Heart right ventricle (tissue), 16 donors: ENCODE data around the gene COL21A1. TPM values are rescaled to one million over a fixed set of nuclear protein-coding genes. Genes with fewer than 3 reads are reported as not detected.

Source experiments
- ATAC-seq, 8 donors: fragments of 200-7000 bp; cut with Tn5 transposase; one replicate each; pipeline ENCODE4 v1.9.1; 2020; ENCODE audit warnings: mild to moderate bottlenecking in 8 of 8, moderate library complexity in 8 of 8, moderate number of reproducible peaks in 1 of 8
- DNase-seq, 2 donors: peaks; one replicate each; pipeline ENCODE4 v3.0.0-alpha.2; 2020
- H3K27ac ChIP-seq, 10 donors: fragments of 200-600 bp; sonication (generic) in 2 of 10; one replicate each; pipeline versions ENCODE4 v1.5.0 to v1.8.0; 2020 to 2022; ENCODE audit warnings: mild to moderate bottlenecking in 3 of 10
- H3K27me3 ChIP-seq, 7 donors: fragments of 200-600 bp; one replicate each; pipeline ENCODE4 v1.8.0; 2021 to 2022; ENCODE audit warnings: mild to moderate bottlenecking in 2 of 7
- H3K36me3 ChIP-seq, 9 donors: fragments of 200-600 bp; sonication (generic) in 1 of 9; one replicate each; pipeline versions ENCODE4 v1.5.0 to v1.8.0; 2020 to 2022; ENCODE audit warnings: mild to moderate bottlenecking in 2 of 9
- H3K4me1 ChIP-seq, 9 donors: fragments of 200-600 bp; sonication (generic) in 1 of 9; one replicate each; pipeline versions ENCODE4 v1.5.0 to v1.8.0; 2020 to 2022; ENCODE audit warnings: mild to moderate bottlenecking in 4 of 9
- H3K4me3 ChIP-seq, 10 donors: fragments of 200-600 bp; sonication (generic) in 2 of 10; one replicate each; pipeline versions ENCODE4 v1.5.0 to v1.8.0; 2020 to 2022; ENCODE audit warnings: mild to moderate bottlenecking in 7 of 10, moderate library complexity in 2 of 10
- H3K9me3 ChIP-seq, 11 donors: fragments of 200-600 bp in 10 of 11; sonication (generic) in 2 of 11; one replicate each; pipeline versions ENCODE4 v1.5.0 to v1.8.0; 2013 to 2022; ENCODE audit warnings: mild to moderate bottlenecking in 2 of 11, control low read depth in 1 of 11, moderate library complexity in 1 of 11
- CTCF ChIP-seq, 9 donors: fragments of 200-600 bp; sonication (generic) in 2 of 9; IDR thresholded peaks; one replicate each; pipeline versions ENCODE4 v1.5.0 to v1.8.0; 2021 to 2022; ENCODE audit warnings: antibody characterized with exemption in 9 of 9, mild to moderate bottlenecking in 5 of 9, moderate library complexity in 1 of 9
- WGBS, 2 donors: extraction: QIAGEN DNeasy Blood & Tissue Kit; methylation state at CpG; one replicate each; pipeline ENCODE4 v1.1.7; 2013; ENCODE audit warnings: inconsistent platforms in 1 of 2; 5-methylcytosine and 5-hydroxymethylcytosine counted together
- intact Hi-C, 10 donors: fragments of 100-400 bp; cut with DNase I; formaldehyde crosslinking; loops; one replicate each; pipeline versions ENCODE4 v1.11.1 to v1.14.2; 2022
- polyA plus RNA-seq, 2 donors: library from polyadenylated mRNA; stranded (reverse); fragments of 200-250 nt; gene quantifications; one replicate each; pipeline ENCODE4 v1.2.3, GENCODE V29; 2013
- total RNA-seq, 10 donors: library from RNA; stranded (reverse); fragmentation: NEBNext Ultra II Directional in 3 of 10; extraction: Animal tissue kit (Norgen Biotek cat#: 25700) in 3 of 10; gene quantifications; one replicate each; pipeline versions ENCODE4 v1.2.1 to v1.2.4, GENCODE V29; 2021 to 2023
- donor health status: Arrhythmogenic right ventricular cardiomyopathy.
- donor health status: ischemic (EF 13 %, LVEDD 7.1; RV severe dilation, severe dysfunction).
- donor health status: healthy with polysubstance abuse.
- donor health status: DM: no; HTN: yes; CAD: no.
- donor health status: DM: no; HTN: no; CAD: no.
- donor health status: ischemic (EF 25% LVEDD 6.9; RV normal size, moderate dysfunction).
- donor health status: ischemic (EF 25% LVEDD 5.7; RV mildly dilated, moderate dysfunction).
- donor health status: healthy.
- donor health status: DM: yes; HTN: yes; CAD: no.
- donor health status: Ischemic cardiomyopathy.
- donor health status: ischemic (EF 35%, LVEDD 5.7; RV mildly dilated, moderate dysfunction).
- donor health status: nonischemic (EF 11% LVEDD 7.7; RV severe dilation, severe dysfunction).
- donor health status: DM: yes; HTN: yes; CAD: no.
- donor health status: PGD.
- donor health status: ischemic (EF 29% LVEDD 5.4; RV normal size, mild dysfunction).
- donor health status: nonischemic (EF 23%, LVEDD 6.1; RV moderate dilation, normal function).

The COL21A1 gene
- total and polyA plus RNA-seq, 12 donors: 11.0 to 171 (median 69.9) TPM

- intact Hi-C loops: no loop called here
- 88 to 100% methylated on average over 1 of the region's 1 CpG for WGBS, 2 donors
- Histone ChIP-seq H3K27ac (no peak overlapping the region), H3K36me3 (no peaks in the 10 kb centered on the region), H3K4me1 (peaks cover 0 to 12% (median 0%) of the 10 kb centered on the region in 9 donors), H3K4me3 (no peak overlapping the region), H3K27me3 (no peaks in the 10 kb centered on the region), H3K9me3 (peaks cover 0 to 21% (median 13%) of the 10 kb centered on the region in 11 donors)
- DNase-seq (no peak), ATAC-seq (no peak)
- TF ChIP-seq CTCF (IDR thresholded peaks at IDR 0.05): no peak
Measured at GRCh38 chr6:56093776-56094175, 153.6 kb downstream of the COL21A1 start.

- H3K36me3 ChIP-seq: no peaks in the 10 kb centered on the region
- H3K4me1 ChIP-seq: peaks cover 0 to 18% (median 0%) of the 10 kb centered on the region in 9 donors
- WGBS, 2 donors: 35 to 40% methylated on average over 3 of the region's 3 CpGs
- H3K9me3 ChIP-seq: peaks cover 0 to 35% (median 13%) of the 10 kb centered on the region in 11 donors
- ATAC-seq: peak; percentile 50 to 85 (median 84)
- no peaks in the 10 kb centered on the region for H3K27me3 ChIP-seq
- intact Hi-C loops: no loop called here
- peak overlapping the region; percentile 43 to 91 (median 84) for H3K27ac ChIP-seq
- no peak for TF ChIP-seq CTCF (IDR thresholded peaks at IDR 0.05)
- peak in 1 of 2 donors; percentile 21 for DNase-seq
- H3K4me3 ChIP-seq: peak overlapping the region in 9 of 10 donors; percentile 27 to 59 (median 46)
Measured at GRCh38 chr6:56091159-56091869, 156.1 kb downstream of the COL21A1 start.

GRCh38 chr6:56088641-56089040, 158.7 kb downstream of the COL21A1 start:
- no peak for TF ChIP-seq CTCF (IDR thresholded peaks at IDR 0.05)
- Histone ChIP-seq H3K9me3 (peaks cover 0 to 27% (median 8%) of the 10 kb centered on the region in 11 donors), H3K36me3 (no peaks in the 10 kb centered on the region), H3K4me1 (peaks cover 0 to 18% (median 4%) of the 10 kb centered on the region in 9 donors), H3K4me3 (peak overlapping the region in 6 of 10 donors; percentile 27 to 59 (median 51)), H3K27ac (peak overlapping the region in 5 of 10 donors; percentile 36 to 90 (median 67)), H3K27me3 (no peaks in the 10 kb centered on the region)
- DNase-seq (no peak), ATAC-seq (peak in 1 of 8 donors; percentile 20)
- intact Hi-C loops: no loop called here
- 68 to 77% methylated on average over 4 of the region's 4 CpGs for WGBS, 2 donors

GRCh38 chr6:56087421-56087820, 160.0 kb downstream of the COL21A1 start:
- no peaks in the 10 kb centered on the region for H3K27me3 ChIP-seq
- no peaks in the 10 kb centered on the region for H3K36me3 ChIP-seq
- peak in 1 of 2 donors; percentile 14 for DNase-seq
- intact Hi-C loops: no loop called here
- no peak for TF ChIP-seq CTCF (IDR thresholded peaks at IDR 0.05)
- H3K4me3 ChIP-seq: no peak overlapping the region
- H3K27ac ChIP-seq: peak overlapping the region in 8 of 10 donors; percentile 21 to 90 (median 67)
- H3K9me3 ChIP-seq: peaks cover 0 to 14% (median 0%) of the 10 kb centered on the region in 11 donors
- peaks cover 0 to 18% (median 4%) of the 10 kb centered on the region in 9 donors for H3K4me1 ChIP-seq
- peak; percentile 37 to 70 (median 58) for ATAC-seq
